ENCODE results near the gene THOC1. TPM values are rescaled to one million over a fixed set of nuclear protein-coding genes. Genes with fewer than 3 reads are reported as not detected.
"Not testable (repeated sequence)": the region's sequence is repeated elsewhere in the genome, so short reads cannot be mapped to it uniquely, and the experiment has no call there.

THOC1 gene
- total and polyA plus RNA-seq, 2 donors (not counting 3 experiments of a cell fraction or from before 2014, with no cell fraction given): 12.0 to 50.5 TPM

GRCh38 chr18:292271-292670 lies 24.4 kb upstream of the THOC1 start:
- dilution Hi-C loops (cut with MboI; ENCODE audit: extremely low pct_ligation_motif_present, low sequenced_read_pairs) (no loop called here), intact Hi-C loops (cut with micrococcal nuclease) (no loop called here)
- peak; percentile 29 for DNase-seq (ENCODE audit: low read depth, low spot score)
- BruUV-seq (replicated peaks): no TSS peak
- Histone ChIP-seq H3K4me2 (ENCODE audit: insufficient read depth, low read length) (no peak overlapping the region), H3K4me1 (ENCODE audit: control insufficient read depth, extremely low read depth, insufficient read depth, low read length) (peaks cover 11% of the 10 kb centered on the region), H3K9me1 (replicated peaks; ENCODE audit: control insufficient read depth, extremely low read depth, insufficient read depth, low read length) (no peaks in the 10 kb centered on the region), H3K27me3 (ENCODE audit: control insufficient read depth in 2 of 2, insufficient read depth in 2 of 2, low read length in 2 of 2) (no peaks in the 10 kb centered on the region), H3K9me3 (replicated peaks; ENCODE audit: control insufficient read depth, insufficient read depth, low read length) (no peaks in the 10 kb centered on the region), H4K20me1 (replicated peaks; ENCODE audit: control insufficient read depth, extremely low read depth, insufficient read depth, low read length) (no peaks in the 10 kb centered on the region), H3K27ac (ENCODE audit: insufficient read depth, low read depth, low read length) (no peak overlapping the region), H3K36me3 (ENCODE audit: control insufficient read depth in 2 of 2, extremely low read depth in 1 of 2, insufficient read depth in 2 of 2, low read length in 2 of 2) (no peaks in the 10 kb centered on the region), H2AFZ (ENCODE audit: low read depth, low read length) (no peak overlapping the region), H3K4me3 (replicated peaks in 1 of 3; ENCODE audit: insufficient read depth in 1 of 3, low read depth in 1 of 3, low read length in 3 of 3) (no peak overlapping the region), H3K79me2 (ENCODE audit: control insufficient read depth, insufficient read depth, low read length) (no peaks in the 10 kb centered on the region), H3K9ac (replicated peaks; ENCODE audit: extremely low read depth, insufficient read depth, low read length) (no peak overlapping the region)
- no peak for TF ChIP-seq POLR2A (IDR thresholded peaks at IDR 0.05; ENCODE audit: low read depth, low read length)
- peak in 1 of 2 donors; percentile 27 for TF ChIP-seq CTCF (IDR thresholded peaks at IDR 0.05; ENCODE audit: extremely low read depth in 1 of 2, insufficient read depth in 1 of 2, low read depth in 1 of 2, low read length in 2 of 2)
- peak; percentile 64 for FAIRE-seq
- POLR2A ChIA-PET: no interaction called here
- CTCF ChIA-PET: interaction anchor here (1.5 to 3.7 kb wide), 2 partner anchors 323 to 332 kb away, joined by 5 to 82 read pairs; no protein-coding TSS in a partner anchor

DNA sequence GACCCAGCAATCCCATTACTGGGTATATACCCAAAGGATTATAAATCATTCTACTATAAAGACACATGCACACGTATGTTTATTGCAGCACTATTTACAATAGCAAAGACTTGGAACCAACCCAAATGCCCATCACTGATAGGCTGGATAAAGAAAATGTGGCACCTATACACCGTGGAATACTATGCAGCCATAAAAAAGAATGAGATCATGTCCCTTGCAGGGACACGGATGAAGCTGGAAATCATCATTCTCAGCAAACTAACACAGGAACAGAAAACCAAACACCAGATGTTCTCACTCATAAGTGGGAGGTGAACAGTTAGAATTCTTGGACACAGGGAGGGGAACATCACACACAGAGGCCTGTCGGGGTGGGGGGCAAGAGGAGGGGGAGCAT lies 22.1 kb upstream of the THOC1 start:
- H4K20me1 ChIP-seq (replicated peaks; ENCODE audit: control insufficient read depth, extremely low read depth, insufficient read depth, low read length); H3K27ac ChIP-seq (ENCODE audit: insufficient read depth, low read depth, low read length); H3K4me1 ChIP-seq (ENCODE audit: control insufficient read depth, extremely low read depth, insufficient read depth, low read length); H2AFZ ChIP-seq (ENCODE audit: low read depth, low read length); H3K9me3 ChIP-seq (replicated peaks; ENCODE audit: control insufficient read depth, insufficient read depth, low read length); H3K9ac ChIP-seq (replicated peaks; ENCODE audit: extremely low read depth, insufficient read depth, low read length); H3K79me2 ChIP-seq (ENCODE audit: control insufficient read depth, insufficient read depth, low read length); H3K27me3 ChIP-seq (ENCODE audit: control insufficient read depth in 2 of 2, insufficient read depth in 2 of 2, low read length in 2 of 2); FAIRE-seq; H3K36me3 ChIP-seq (ENCODE audit: control insufficient read depth in 2 of 2, extremely low read depth in 1 of 2, insufficient read depth in 2 of 2, low read length in 2 of 2); DNase-seq (ENCODE audit: low read depth, low spot score); H3K4me2 ChIP-seq (ENCODE audit: insufficient read depth, low read length); dilution Hi-C loops (cut with MboI; ENCODE audit: extremely low pct_ligation_motif_present, low sequenced_read_pairs); BruUV-seq (replicated peaks); H3K4me3 ChIP-seq (replicated peaks in 1 of 3; ENCODE audit: insufficient read depth in 1 of 3, low read depth in 1 of 3, low read length in 3 of 3); H3K9me1 ChIP-seq (replicated peaks; ENCODE audit: control insufficient read depth, extremely low read depth, insufficient read depth, low read length): not testable (repeated sequence)
- intact Hi-C loops (cut with micrococcal nuclease): loop anchor here (5.0 kb wide), 2 partner anchors 207 to 547 kb away; no protein-coding TSS in a partner anchor
- CTCF ChIA-PET: interaction anchor here (0.8 to 1.3 kb wide), 2 partner anchors 325 to 338 kb away, joined by 3 to 6 read pairs; no protein-coding TSS in a partner anchor
- POLR2A ChIA-PET: interaction anchor here (0.6 kb wide), 1 partner anchor 113 kb away, joined by 3 read pairs; no protein-coding TSS in a partner anchor
